LNCAP (cell line): ENCODE measurements around the gene EXOC2.
A peak's percentile ranks its signal among the peaks of the same experiment; 100 is the strongest.

Experiments used
- TF ChIP-seq, protein P1 (sequence below): fragments of 450-650 bp; IDR thresholded peaks from 2 replicates; pipeline ENCODE4 v1.5.1; 2017; ENCODE audit warnings: mild to moderate bottlenecking

Gene EXOC2

DNA sequence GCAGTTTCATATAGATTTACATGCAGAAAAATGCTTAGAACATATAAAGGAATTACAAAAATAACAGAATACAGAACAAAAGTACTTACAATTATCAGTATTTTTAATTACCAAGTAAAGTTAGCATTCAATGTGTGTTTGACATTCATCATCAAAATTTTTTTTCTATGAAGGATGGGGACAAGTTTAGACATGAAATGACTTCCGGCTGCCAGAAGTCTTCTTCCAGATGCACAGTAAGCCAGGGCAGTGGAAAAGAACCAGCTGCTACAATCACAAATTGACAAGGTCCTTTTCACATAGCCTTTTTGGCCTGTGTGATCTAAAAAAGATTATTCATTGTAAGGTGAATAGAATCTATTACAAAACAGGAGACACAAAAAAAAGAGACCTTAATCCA, 109.8 kb downstream of the EXOC2 start:
- TF ChIP-seq, protein P1, sequence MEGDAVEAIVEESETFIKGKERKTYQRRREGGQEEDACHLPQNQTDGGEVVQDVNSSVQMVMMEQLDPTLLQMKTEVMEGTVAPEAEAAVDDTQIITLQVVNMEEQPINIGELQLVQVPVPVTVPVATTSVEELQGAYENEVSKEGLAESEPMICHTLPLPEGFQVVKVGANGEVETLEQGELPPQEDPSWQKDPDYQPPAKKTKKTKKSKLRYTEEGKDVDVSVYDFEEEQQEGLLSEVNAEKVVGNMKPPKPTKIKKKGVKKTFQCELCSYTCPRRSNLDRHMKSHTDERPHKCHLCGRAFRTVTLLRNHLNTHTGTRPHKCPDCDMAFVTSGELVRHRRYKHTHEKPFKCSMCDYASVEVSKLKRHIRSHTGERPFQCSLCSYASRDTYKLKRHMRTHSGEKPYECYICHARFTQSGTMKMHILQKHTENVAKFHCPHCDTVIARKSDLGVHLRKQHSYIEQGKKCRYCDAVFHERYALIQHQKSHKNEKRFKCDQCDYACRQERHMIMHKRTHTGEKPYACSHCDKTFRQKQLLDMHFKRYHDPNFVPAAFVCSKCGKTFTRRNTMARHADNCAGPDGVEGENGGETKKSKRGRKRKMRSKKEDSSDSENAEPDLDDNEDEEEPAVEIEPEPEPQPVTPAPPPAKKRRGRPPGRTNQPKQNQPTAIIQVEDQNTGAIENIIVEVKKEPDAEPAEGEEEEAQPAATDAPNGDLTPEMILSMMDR = no peak

DNA sequence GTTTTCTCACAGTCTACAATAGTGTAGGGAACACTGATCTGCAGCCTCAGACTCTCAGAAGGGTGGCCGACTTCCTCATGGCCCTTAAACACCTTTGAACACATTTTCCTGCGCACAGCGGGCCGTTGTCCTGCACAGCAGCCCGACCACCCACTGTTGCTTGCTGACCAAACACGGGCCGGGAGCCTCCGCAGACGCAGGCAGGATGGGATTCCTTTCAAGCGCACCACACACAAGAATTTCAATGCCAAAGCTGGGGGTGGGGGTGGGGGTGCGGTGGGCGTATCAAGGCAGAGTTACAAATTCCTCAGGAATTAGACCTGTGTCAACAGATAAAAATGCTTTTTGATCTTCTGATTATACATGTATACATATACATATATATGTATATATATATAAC, 110.6 kb downstream of the EXOC2 start:
- TF ChIP-seq, protein P1 = no peak

DNA sequence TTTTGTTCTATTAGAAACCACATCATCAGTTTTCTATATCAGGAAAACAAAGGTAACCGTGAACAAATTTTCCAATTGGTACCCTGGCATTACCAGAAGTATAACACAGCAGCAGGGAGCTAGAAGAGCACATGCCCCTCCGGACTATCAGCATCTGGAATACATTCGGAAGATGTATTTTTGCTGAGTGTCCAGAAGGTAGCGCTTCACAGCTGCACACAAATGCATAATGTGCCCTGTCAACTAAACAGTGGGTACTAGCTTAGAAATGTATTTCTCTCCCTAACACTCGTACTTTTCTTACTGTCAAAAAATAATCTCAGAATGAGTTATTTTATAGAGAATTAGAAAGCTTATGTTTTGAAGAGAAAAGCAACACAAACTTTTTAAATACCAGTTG, 113.6 kb downstream of the EXOC2 start:
- TF ChIP-seq, protein P1 = peak; percentile 55

DNA sequence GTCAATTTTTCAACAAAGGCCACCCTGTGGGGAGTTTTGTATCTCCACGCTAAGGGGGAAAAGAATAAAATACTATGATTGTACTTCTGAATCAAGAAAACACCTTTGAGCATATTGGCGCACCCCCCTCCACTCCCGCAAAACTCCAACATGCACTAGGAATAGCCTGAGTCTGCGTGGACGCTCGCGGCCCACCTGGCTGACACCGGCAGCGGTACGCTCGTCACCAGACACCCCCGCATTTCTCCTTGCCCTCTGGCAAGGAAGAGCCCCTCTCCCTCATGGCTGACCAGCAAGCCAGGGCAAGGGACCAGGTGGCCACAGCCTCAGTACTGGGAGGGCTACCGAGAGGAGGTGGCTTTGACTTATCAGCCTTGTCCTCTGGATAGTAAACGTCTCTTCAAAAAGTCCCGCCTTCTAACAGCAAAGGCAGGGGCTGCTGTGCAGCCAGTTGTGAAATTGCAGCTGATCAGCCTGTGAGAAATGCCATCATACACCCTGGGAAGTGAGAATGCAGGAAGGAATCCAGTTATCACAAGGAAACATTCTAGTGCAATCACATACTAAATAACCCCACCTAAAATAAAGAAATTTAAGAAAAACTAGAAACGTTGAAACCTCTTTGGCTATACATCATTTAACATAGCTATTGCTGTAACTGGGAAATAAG, 120.2 kb downstream of the EXOC2 start:
- TF ChIP-seq, protein P1 = no peak

DNA sequence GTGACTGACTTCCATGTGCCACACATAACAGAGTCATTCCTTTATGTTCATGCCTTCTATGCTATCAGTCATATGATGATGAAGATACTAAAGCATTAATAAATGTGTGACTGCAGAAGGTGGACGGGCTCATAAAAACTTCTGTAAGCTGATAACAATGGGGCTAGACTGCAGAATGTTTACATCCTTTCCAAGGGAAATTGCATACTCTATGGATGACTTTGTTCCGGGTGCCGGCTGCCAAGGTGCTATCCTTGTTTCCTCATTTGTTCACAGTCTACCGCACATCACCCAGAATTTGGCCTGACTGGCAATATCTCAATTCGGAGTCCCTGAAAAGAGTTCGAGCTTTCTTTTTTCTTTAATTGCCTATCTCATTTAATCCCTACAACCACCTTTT, 121.0 kb downstream of the EXOC2 start:
- TF ChIP-seq, protein P1 = no peak

DNA sequence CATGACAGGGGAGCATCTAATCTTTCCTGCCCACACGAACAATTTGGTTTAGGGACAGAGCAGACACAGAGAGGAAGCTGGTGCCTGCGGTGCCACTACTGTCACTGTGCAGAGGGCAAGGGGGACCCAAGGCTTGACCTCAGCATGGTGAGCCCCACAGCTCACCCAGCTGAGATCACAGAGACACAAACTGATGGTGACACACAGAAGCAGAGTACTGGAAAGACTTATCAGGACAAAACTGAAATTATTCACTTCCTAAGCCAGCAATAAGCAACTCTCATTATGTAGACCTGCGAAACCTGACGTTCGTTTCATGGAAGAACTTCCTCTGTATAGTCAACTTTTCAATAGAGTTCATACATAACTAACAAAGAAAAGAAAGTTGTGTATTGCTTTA, 122.1 kb downstream of the EXOC2 start:
- TF ChIP-seq, protein P1 = no peak

DNA sequence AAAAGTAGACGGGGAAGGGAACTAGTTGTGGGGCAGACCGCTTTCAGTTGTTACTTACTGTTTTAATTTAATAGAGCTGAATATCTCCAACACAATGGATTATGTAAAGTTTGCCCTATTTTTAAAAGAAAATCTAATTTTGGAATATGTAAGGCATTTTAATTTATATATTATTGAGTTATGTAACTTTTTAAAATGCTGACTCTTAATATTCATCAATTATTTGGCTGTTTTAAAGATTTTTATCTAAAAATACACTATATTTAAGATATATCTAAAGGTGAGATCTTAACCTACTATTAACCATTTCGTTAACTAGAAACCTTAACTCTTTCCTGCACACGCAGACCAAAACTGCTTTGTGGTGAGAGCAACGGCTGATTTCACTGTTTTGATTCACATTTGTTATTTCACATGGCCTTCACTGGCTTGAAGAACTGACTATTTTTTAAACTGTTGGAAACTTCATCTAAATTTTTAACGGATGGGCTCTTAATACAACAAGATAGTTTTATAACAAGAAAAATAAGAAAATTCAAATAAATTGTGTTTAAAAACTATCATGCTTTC, 123.9 kb downstream of the EXOC2 start:
- TF ChIP-seq, protein P1 = no peak
